IMR-90 (cell line): ENCODE results near the gene CDK5RAP2. TPM values are rescaled to one million over a fixed set of nuclear protein-coding genes. Genes with fewer than 3 reads are reported as not detected.

Source experiments
- ATAC-seq: fragments of 200-7000 bp; cut with Tn5 transposase; 2 replicates; pipeline ENCODE4 v1.9.1; 2020; ENCODE audit warnings: low read depth, mild to moderate bottlenecking, moderate library complexity
- BruUV-seq: library from RNA; stranded (reverse); fragments of 400-500 nt; replicated peaks from 2 replicates; lab custom pipeline; 2021; lab: Mats Ljungman, UMichigan
- CTCF ChIA-PET: fragments of 300-600 bp; formaldehyde crosslinking; extraction: SDS; loops from one replicate; lab custom pipeline; 2021; ENCODE audit warnings: antibody characterized with exemption; lab: Yijun Ruan, JAX
- POLR2A ChIA-PET: fragments of 300-600 bp; sonication (Branson Sonifier 250); formaldehyde crosslinking; loops from one replicate; lab custom pipeline; 2022; ENCODE audit warnings: antibody characterized with exemption; ENCODE audit not compliant: unreplicated experiment; lab: Charles Lee
- DNase-seq: peaks from one replicate; pipeline ENCODE4 v3.0.0; 2013
- H2AFZ ChIP-seq: replicated peaks from 2 replicates; pipeline ENCODE3; 2013; ENCODE audit warnings: low read length, mild to moderate bottlenecking; ENCODE audit not compliant: poor library complexity
- H2AK5ac ChIP-seq: 2 replicates; pipeline ENCODE4 v1.6.1; 2013; ENCODE audit warnings: low read depth, low read length, inconsistent platforms
- H2AK9ac ChIP-seq: replicated peaks from 2 replicates; pipeline ENCODE3; 2013; ENCODE audit warnings: mild to moderate bottlenecking, low read depth, low read length, moderate library complexity; ENCODE audit not compliant: poor library complexity
- H2BK120ac ChIP-seq: 2 replicates; pipeline ENCODE4 v1.6.1; 2013; ENCODE audit warnings: low read depth, low read length, inconsistent platforms
- H2BK15ac ChIP-seq: 3 replicates; pipeline ENCODE4 v1.6.1; 2013; ENCODE audit warnings: low read depth, low read length, inconsistent platforms
- H2BK20ac ChIP-seq: 2 replicates; pipeline ENCODE4 v1.6.1; 2013; ENCODE audit warnings: low read depth, mild to moderate bottlenecking, inconsistent platforms, low read length, moderate library complexity
- H2BK5ac ChIP-seq: 2 replicates; pipeline ENCODE4 v1.6.1; 2013; ENCODE audit warnings: mild to moderate bottlenecking, low read depth, low read length, inconsistent platforms; ENCODE audit not compliant: poor library complexity, severe bottlenecking
- H3K14ac ChIP-seq: replicated peaks from 2 replicates; pipeline ENCODE4 v1.6.1; 2013; ENCODE audit warnings: low read depth, low read length, inconsistent platforms
- H3K18ac ChIP-seq: 2 replicates; pipeline ENCODE4 v1.6.1; 2013; ENCODE audit warnings: low read depth, low read length, control low read depth
- H3K23ac ChIP-seq: 2 replicates; pipeline ENCODE4 v1.6.1; 2013; ENCODE audit warnings: low read depth, low read length, inconsistent platforms
- H3K27ac ChIP-seq: 2 replicates; pipeline ENCODE4 v1.5.1; 2013; ENCODE audit warnings: mild to moderate bottlenecking, control low read depth, low read length; ENCODE audit not compliant: insufficient read depth
- H3K27me3 ChIP-seq: 2 replicates; pipeline ENCODE4 v1.6.1; 2013; ENCODE audit warnings: low read length; ENCODE audit not compliant: control insufficient read depth, insufficient read depth
- H3K36me3 ChIP-seq: 2 replicates; pipeline ENCODE4 v1.6.1; 2013; ENCODE audit warnings: low read length, mixed read lengths; ENCODE audit not compliant: control insufficient read depth, insufficient read depth
- H3K4ac ChIP-seq: 2 replicates; pipeline ENCODE4 v1.6.1; 2013; ENCODE audit warnings: low read depth, low read length, inconsistent platforms
- H3K4me1 ChIP-seq: 2 replicates; pipeline ENCODE4 v1.6.1; 2013; ENCODE audit warnings: low read length, mixed read lengths; ENCODE audit not compliant: control insufficient read depth, insufficient read depth
- H3K4me2 ChIP-seq: 2 replicates; pipeline ENCODE4 v1.6.1; 2013; ENCODE audit warnings: low read depth, mild to moderate bottlenecking, control low read depth, low read length, moderate library complexity
- H3K4me3 ChIP-seq: 2 replicates; pipeline ENCODE4 v1.5.1; 2013; ENCODE audit warnings: low read depth, mild to moderate bottlenecking, control low read depth, low read length, moderate library complexity; ENCODE audit not compliant: insufficient read depth
- H3K56ac ChIP-seq: 2 replicates; pipeline ENCODE4 v1.6.1; 2013; ENCODE audit warnings: low read length, inconsistent platforms; ENCODE audit not compliant: insufficient read depth; ENCODE audit errors: extremely low read depth
- H3K79me1 ChIP-seq, 2 experiments: 2 replicates each; pipeline ENCODE4 v1.6.1; 2013; ENCODE audit warnings: low read length in 2 of 2, inconsistent platforms in 1 of 2, low read depth in 1 of 2
- H3K9ac ChIP-seq: 2 replicates; pipeline ENCODE4 v1.6.1; 2013; ENCODE audit warnings: low read depth, low read length, control low read depth
- H3K9me1 ChIP-seq: 2 replicates; pipeline ENCODE4 v1.6.1; 2013; ENCODE audit warnings: low read length, inconsistent platforms; ENCODE audit not compliant: insufficient read depth
- H3K9me3 ChIP-seq: 2 replicates; pipeline ENCODE4 v1.6.1; 2013; ENCODE audit warnings: low read length; ENCODE audit not compliant: control insufficient read depth, insufficient read depth
- H4K20me1 ChIP-seq: 2 replicates; pipeline ENCODE4 v1.6.1; 2013; ENCODE audit warnings: low read length, inconsistent platforms; ENCODE audit not compliant: insufficient read depth
- H4K5ac ChIP-seq: 2 replicates; pipeline ENCODE4 v1.6.1; 2013; ENCODE audit warnings: mild to moderate bottlenecking, low read depth, low read length, control low read depth
- H4K8ac ChIP-seq, 2 experiments: 2 replicates each; pipeline ENCODE4 v1.6.1; 2013; ENCODE audit warnings: low read depth in 2 of 2, low read length in 2 of 2, control low read depth in 1 of 2, inconsistent platforms in 1 of 2
- H4K91ac ChIP-seq: 2 replicates; pipeline ENCODE4 v1.6.1; 2013; ENCODE audit warnings: low read depth, low read length, inconsistent platforms; ENCODE audit not compliant: insufficient read depth
- MAFK ChIP-seq: IDR thresholded peaks from 2 replicates; pipeline ENCODE4 v1.6.1; 2012; ENCODE audit warnings: low read depth, low read length, improper control_type of control experiment
- MAZ ChIP-seq: IDR thresholded peaks from 2 replicates; pipeline ENCODE4 v1.6.1; 2012; ENCODE audit warnings: low read depth, mild to moderate bottlenecking, low read length, improper control_type of control experiment, moderate library complexity, borderline replicate concordance
- MXI1 ChIP-seq: IDR thresholded peaks from 2 replicates; pipeline ENCODE4 v1.6.1; 2012; ENCODE audit warnings: low read depth, mild to moderate bottlenecking, low read length, moderate library complexity, borderline replicate concordance
- NFE2L2 ChIP-seq: fragments of 150-350 bp; IDR thresholded peaks from 2 replicates; pipeline ENCODE4 v1.6.1; 2016; ENCODE audit warnings: low read depth, mild to moderate bottlenecking, low read length
- POLR2A ChIP-seq: IDR thresholded peaks from 2 replicates; pipeline ENCODE4 v1.6.1; 2012; ENCODE audit warnings: mild to moderate bottlenecking, low read depth, low read length
- RAD21 ChIP-seq: IDR thresholded peaks from 2 replicates; pipeline ENCODE4 v1.6.1; 2012; ENCODE audit warnings: low read length, improper control_type of control experiment
- WGBS, 2 experiments: methylation state at CpG; one replicate each; pipeline versions ENCODE4 v1.1.5 to v1.1.7; 2013; ENCODE audit warnings: missing lambda C conversion rate in 2 of 2; ENCODE audit not compliant: insufficient read length in 1 of 2; ENCODE audit errors: extremely low coverage in 2 of 2; 5-methylcytosine and 5-hydroxymethylcytosine counted together
- dilution Hi-C: fragments of 300-500 bp; cut with HindIII; formaldehyde crosslinking; loops from one replicate; pipeline ENCODE4 v1.14.3; 2018; ENCODE audit warnings: low sequenced_read_pairs; ENCODE audit not compliant: unreplicated experiment
- in situ Hi-C: fragments of 300-500 bp; cut with MboI; formaldehyde crosslinking; loops from 3 replicates; pipeline ENCODE4 v1.14.3; 2019; ENCODE audit warnings: low sequenced_read_pairs, inconsistent platforms, mixed read lengths
- intact Hi-C: fragments of 100-400 bp; cut with micrococcal nuclease; formaldehyde crosslinking; loops from 2 replicates; pipeline ENCODE4 v1.10.0; 2022
- polyA plus RNA-seq, 3 experiments: library from polyadenylated mRNA; depleted of rRNA; stranded (reverse); fragments of >200 nt; gene quantifications; 2 replicates each; pipeline ENCODE4 v1.2.3, GENCODE V29; 2012; ENCODE audit warnings: low replicate concordance in 1 of 3
- total RNA-seq: library from RNA; depleted of rRNA; stranded (reverse); fragments of >200 nt; gene quantifications from 2 replicates; pipeline ENCODE4 v1.2.3, GENCODE V29; 2012

The CDK5RAP2 gene
- total and polyA plus RNA-seq, 2 of the 4 experiments (the other 2 are of a cell fraction) = 29.5 to 31.7 TPM

DNA sequence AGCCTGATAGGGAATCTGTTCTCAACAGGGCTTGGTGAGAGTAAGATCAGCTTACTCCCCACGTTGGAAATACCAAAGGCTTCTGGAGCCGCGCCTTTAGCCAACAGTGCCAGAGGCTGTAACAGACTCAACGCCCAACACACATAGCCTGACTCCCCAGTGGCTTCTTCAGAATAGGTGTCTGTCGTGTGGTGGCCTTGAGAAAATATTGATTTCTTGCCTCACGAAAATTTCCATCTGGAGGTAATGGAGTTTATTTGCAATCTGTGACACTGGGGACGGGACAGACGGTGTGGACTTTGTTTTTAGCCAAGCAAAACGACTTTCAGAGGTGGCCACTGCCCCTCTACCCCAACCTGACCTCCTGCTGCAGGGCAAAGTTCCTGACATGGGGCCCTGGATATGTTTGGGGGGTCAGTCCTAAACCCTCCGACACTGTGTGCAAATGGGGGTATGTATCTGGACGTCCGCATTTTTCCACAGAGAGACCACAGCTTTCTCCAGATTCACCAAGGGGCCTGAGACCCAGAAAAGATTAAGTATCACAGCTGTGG is 189.3 kb downstream of the CDK5RAP2 start:
- Histone ChIP-seq H2AFZ (no peak overlapping the region), H3K18ac (no peak overlapping the region), H3K9me1 (peaks cover 16% of the 10 kb centered on the region), H2BK120ac (no peak overlapping the region), H4K5ac (no peak overlapping the region), H3K4ac (no peak overlapping the region), H2AK9ac (no peak overlapping the region), H3K9ac (no peak overlapping the region), H3K56ac (no peak overlapping the region), H4K91ac (no peak overlapping the region), H3K79me1 (peaks cover 0 to 4% of the 10 kb centered on the region in 2 experiments; a peak in 2 of 4 replicates), H3K14ac (no peak overlapping the region), H3K9me3 (no peaks in the 10 kb centered on the region), H3K4me2 (no peak overlapping the region), H4K20me1 (no peaks in the 10 kb centered on the region), H2BK5ac (no peak overlapping the region), H3K27me3 (no peaks in the 10 kb centered on the region), H2BK15ac (no peak overlapping the region), H3K4me1 (peaks cover 16% of the 10 kb centered on the region), H3K27ac (no peak overlapping the region), H2BK20ac (no peak overlapping the region), H2AK5ac (no peak overlapping the region), H3K23ac (no peak overlapping the region), H4K8ac (no peak overlapping the region), H3K36me3 (peaks cover 26% of the 10 kb centered on the region; the same call in 1 of the 2 replicates), H3K4me3 (no peak overlapping the region)
- intact Hi-C loops (no loop called here), dilution Hi-C loops (no loop called here), in situ Hi-C loops (no loop called here)
- no CpG with 5 or more reads among the region's 12 CpGs for WGBS, 2 experiments
- no peak for ATAC-seq
- no peak for DNase-seq
- no peak for TF ChIP-seq RAD21
- TF ChIP-seq MAFK = no peak
- TF ChIP-seq NFE2L2 = no peak
- no peak for TF ChIP-seq MAZ
- TF ChIP-seq MXI1 = no peak
- no peak for TF ChIP-seq POLR2A
- POLR2A ChIA-PET = no interaction called here
- no TSS peak for BruUV-seq
- CTCF ChIA-PET = no interaction called here
